K562 (cell line): ENCODE measurements around the gene AHCYL1. TPM values are rescaled to one million over a fixed set of nuclear protein-coding genes. Genes with fewer than 3 reads are reported as not detected.
A peak's percentile ranks its signal among the peaks of the same experiment; 100 is the strongest.

Source experiments
- DMBX1 ChIP-seq: fragments of 250-450 bp; sonication (Bioruptor Pico); IDR thresholded peaks from 2 replicates; pipeline ENCODE4 v1.8.0; 2022; ENCODE audit warnings: inconsistent platforms, mild to moderate bottlenecking, moderate library complexity, borderline replicate concordance
- ELF1 ChIP-seq: fragments of 200-800 bp; sonication (Bioruptor generic); IDR thresholded peaks from 2 replicates; pipeline ENCODE4 v1.6.1; 2016; ENCODE audit warnings: missing genetic modification characterization, missing compliant biosample characterization
- EZH2 ChIP-seq: IDR thresholded peaks from 2 replicates; pipeline ENCODE4 v1.6.1; 2012; ENCODE audit warnings: low read depth, mild to moderate bottlenecking, inconsistent platforms, low read length, borderline replicate concordance
- ILF3 ChIP-seq: fragments of 450-650 bp; IDR thresholded peaks from 2 replicates; pipeline ENCODE4 v1.6.1; 2018; ENCODE audit warnings: antibody characterized with exemption, mild to moderate bottlenecking, moderate library complexity, borderline replicate concordance
- MAZ ChIP-seq, 2 experiments: fragments of 450-650 bp in 1 of 2; sonication (generic) in 1 of 2; formaldehyde crosslinking; IDR thresholded peaks in 1 of 2; conservative IDR thresholded peaks in 1 of 2; 2 replicates each; pipeline versions ENCODE4 v1.4.0 to v1.5.0; 2020; ENCODE audit warnings: mild to moderate bottlenecking in 1 of 2, missing genetic modification reagents in 1 of 2
- MEIS2 ChIP-seq: fragments of 450-650 bp; IDR thresholded peaks from 2 replicates; pipeline ENCODE4 v1.6.1; 2014; ENCODE audit warnings: mild to moderate bottlenecking; ENCODE audit not compliant: partially characterized antibody
- RBBP5 ChIP-seq: fragments of 200-600 bp; sonication (generic); IDR thresholded peaks from 2 replicates; pipeline ENCODE4 v1.6.1; 2012; ENCODE audit warnings: borderline replicate concordance, mild to moderate bottlenecking, low read length, control low read depth, inconsistent platforms; ENCODE audit not compliant: insufficient read depth, poor library complexity, severe bottlenecking
- RBFOX2 ChIP-seq: fragments of 200-400 bp; formaldehyde crosslinking; IDR thresholded peaks from 2 replicates; pipeline ENCODE4 v1.6.1; 2017; ENCODE audit warnings: low read depth, mild to moderate bottlenecking, low read length, moderate library complexity
- TEAD4 ChIP-seq, 2 experiments: sonication (generic) in 1 of 2; formaldehyde crosslinking in 1 of 2; IDR thresholded peaks; 2 replicates each; pipeline versions ENCODE4 v1.6.1 to v1.8.0; 2012 to 2022; ENCODE audit warnings: borderline replicate concordance in 1 of 2, inconsistent platforms in 1 of 2, low read length in 1 of 2, mild to moderate bottlenecking in 1 of 2, missing genetic modification reagents in 1 of 2
- XRCC3 ChIP-seq: fragments of 450-650 bp; IDR thresholded peaks from 2 replicates; pipeline ENCODE4 v1.6.1; 2017; ENCODE audit warnings: mild to moderate bottlenecking, moderate library complexity
- XRCC5 ChIP-seq: fragments of 200-400 bp; formaldehyde crosslinking; IDR thresholded peaks from 2 replicates; pipeline ENCODE4 v1.6.1; 2017; ENCODE audit warnings: low read depth, mild to moderate bottlenecking, low read length
- YY1 ChIP-seq, 3 experiments: IDR thresholded peaks; 2 replicates each; pipeline ENCODE4 v1.6.1; 2011; ENCODE audit warnings: low read length in 2 of 3, mild to moderate bottlenecking in 2 of 3, moderate library complexity in 2 of 3, borderline replicate concordance in 1 of 3, control low read depth in 1 of 3, low read depth in 1 of 3; ENCODE audit not compliant: insufficient read depth in 3 of 3, insufficient replicate concordance in 2 of 3, control insufficient read depth in 1 of 3, insufficient read length in 1 of 3; ENCODE audit errors: extremely low read depth in 1 of 3
- ZBTB8A ChIP-seq: fragments of 450-650 bp; IDR thresholded peaks from 2 replicates; pipeline ENCODE4 v1.6.1; 2018; ENCODE audit warnings: mild to moderate bottlenecking, moderate library complexity; ENCODE audit not compliant: partially characterized antibody
- ZC3H4 ChIP-seq: sonication (generic); formaldehyde crosslinking; IDR thresholded peaks from 2 replicates; pipeline ENCODE4 v1.9.0; 2021; ENCODE audit warnings: missing genetic modification reagents, borderline replicate concordance
- ZNF174 ChIP-seq: fragments of 250-450 bp; sonication (Bioruptor Pico); IDR thresholded peaks from 2 replicates; pipeline ENCODE4 v1.4.0; 2020; ENCODE audit warnings: mild to moderate bottlenecking
- polyA plus RNA-seq, 8 experiments: library from polyadenylated mRNA; depleted of rRNA in 4 of 8; stranded (reverse) in 5 of 8; unstranded in 3 of 8; fragments of >200 nt; fragmentation: Nextera tagmentation in 2 of 8; fragmentation: Illumina TruSeq in 1 of 8; extraction: Ambion mirVana in 2 of 8; extraction: Trizol in 1 of 8; gene quantifications; 2 replicates each; pipeline versions ENCODE4 v1.2.1 to v1.2.3, GENCODE V29; 2011 to 2014; ENCODE audit warnings: inconsistent platforms in 1 of 8, missing spikeins in 1 of 8
- total RNA-seq, 7 experiments: library from RNA; depleted of rRNA in 6 of 7; stranded (reverse); fragments of >200 nt in 6 of 7; fragmentation: Illumina TruSeq in 2 of 7; extraction: Trizol in 2 of 7; gene quantifications; 2 replicates each; pipeline versions ENCODE4 v1.2.1 to v1.2.3, GENCODE V29; 2011 to 2021; ENCODE audit warnings: low replicate concordance in 1 of 7
- TF ChIP-seq, protein P1 (sequence below), 2 experiments: fragments of 450-650 bp; formaldehyde crosslinking in 1 of 2; IDR thresholded peaks; 2 replicates each; pipeline versions ENCODE4 v1.4.0 to v1.6.1; 2014 to 2020; ENCODE audit warnings: mild to moderate bottlenecking in 2 of 2, borderline replicate concordance in 1 of 2, low read depth in 1 of 2
- TF ChIP-seq, protein P2 (sequence below), 2 experiments: fragments of 250-450 bp in 1 of 2; fragments of 450-650 bp in 1 of 2; sonication (Bioruptor Pico) in 1 of 2; IDR thresholded peaks; 2 replicates each; pipeline versions ENCODE4 v1.6.1 to v1.8.0; 2016 to 2021; ENCODE audit warnings: mild to moderate bottlenecking in 2 of 2, moderate library complexity in 2 of 2, missing compliant biosample characterization in 1 of 2, missing genetic modification characterization in 1 of 2

AHCYL1 gene
- total and polyA plus RNA-seq, 9 of the 15 experiments (the other 6 are each of a cell fraction or from before 2014, with no cell fraction given), result 27.3 to 118 (median 44.5) TPM

DNA sequence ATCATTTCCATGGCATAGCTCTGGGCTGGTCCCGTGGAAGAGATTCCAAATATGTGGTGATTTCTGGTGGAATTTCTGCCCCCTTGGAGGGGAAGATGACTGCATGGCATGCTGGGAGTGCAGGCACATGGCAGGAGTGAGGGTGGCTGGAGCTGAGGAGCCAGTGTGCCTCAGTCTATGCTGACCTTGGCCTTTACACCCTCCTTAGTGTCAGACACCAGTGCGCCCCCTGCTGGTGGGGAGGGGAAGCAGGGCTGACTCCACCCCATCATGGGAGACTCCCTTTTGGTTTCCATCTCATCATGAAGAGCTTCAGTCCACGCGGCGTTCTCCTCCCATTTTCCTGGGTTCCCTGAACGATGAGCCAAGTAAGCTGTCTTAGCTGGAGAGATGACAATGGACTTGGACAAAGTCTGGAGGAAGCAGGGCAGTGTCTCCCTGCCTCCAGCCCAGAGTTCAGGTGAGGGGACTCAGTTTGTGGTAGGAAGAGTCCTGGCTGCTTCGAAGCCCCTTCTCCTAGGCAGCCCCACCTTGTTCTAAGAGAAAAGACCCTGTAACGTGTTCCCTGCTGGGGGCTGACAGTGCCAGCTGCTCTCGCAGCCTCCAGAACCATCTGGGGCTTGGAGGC, 75.6 kb downstream of the AHCYL1 start (continued):
- TF ChIP-seq DMBX1 (CRISPR knock-in tag) (no peak), ZC3H4 (CRISPR knock-in tag) (no peak), RBBP5 (no peak), XRCC5 (peak; percentile 84), TEAD4 (IDR thresholded peaks at IDR 0.05; ENCODE audit: low read length) (0 out of 2 replicates have a peak, but pooled peaks have one; percentile 37), TEAD4 (CRISPR knock-in tag; IDR thresholded peaks at IDR 0.05; ENCODE audit: borderline replicate concordance) (no peak), MAZ (CRISPR knock-in tag; conservative IDR thresholded peaks at IDR 0.05 in 1 of 2, IDR thresholded peaks at IDR 0.05 in 1 of 2) (peak; percentile 28 to 52; a peak in 3 of 4 replicates), EZH2 (no peak), ELF1 (tag) (no peak), YY1 (IDR thresholded peaks at IDR 0.05; ENCODE audit: borderline replicate concordance in 1 of 3, control insufficient read depth in 1 of 3, extremely low read depth in 1 of 3, insufficient read depth in 3 of 3, insufficient read length in 1 of 3, insufficient replicate concordance in 2 of 3, low read depth in 1 of 3, low read length in 2 of 3) (peak in 1 of 3 experiments; percentile 69), RBFOX2 (no peak), ILF3 (no peak), ZNF174 (CRISPR knock-in tag) (no peak), XRCC3 (no peak), ZBTB8A (no peak), MEIS2 (no peak)
- TF ChIP-seq, protein P1, sequence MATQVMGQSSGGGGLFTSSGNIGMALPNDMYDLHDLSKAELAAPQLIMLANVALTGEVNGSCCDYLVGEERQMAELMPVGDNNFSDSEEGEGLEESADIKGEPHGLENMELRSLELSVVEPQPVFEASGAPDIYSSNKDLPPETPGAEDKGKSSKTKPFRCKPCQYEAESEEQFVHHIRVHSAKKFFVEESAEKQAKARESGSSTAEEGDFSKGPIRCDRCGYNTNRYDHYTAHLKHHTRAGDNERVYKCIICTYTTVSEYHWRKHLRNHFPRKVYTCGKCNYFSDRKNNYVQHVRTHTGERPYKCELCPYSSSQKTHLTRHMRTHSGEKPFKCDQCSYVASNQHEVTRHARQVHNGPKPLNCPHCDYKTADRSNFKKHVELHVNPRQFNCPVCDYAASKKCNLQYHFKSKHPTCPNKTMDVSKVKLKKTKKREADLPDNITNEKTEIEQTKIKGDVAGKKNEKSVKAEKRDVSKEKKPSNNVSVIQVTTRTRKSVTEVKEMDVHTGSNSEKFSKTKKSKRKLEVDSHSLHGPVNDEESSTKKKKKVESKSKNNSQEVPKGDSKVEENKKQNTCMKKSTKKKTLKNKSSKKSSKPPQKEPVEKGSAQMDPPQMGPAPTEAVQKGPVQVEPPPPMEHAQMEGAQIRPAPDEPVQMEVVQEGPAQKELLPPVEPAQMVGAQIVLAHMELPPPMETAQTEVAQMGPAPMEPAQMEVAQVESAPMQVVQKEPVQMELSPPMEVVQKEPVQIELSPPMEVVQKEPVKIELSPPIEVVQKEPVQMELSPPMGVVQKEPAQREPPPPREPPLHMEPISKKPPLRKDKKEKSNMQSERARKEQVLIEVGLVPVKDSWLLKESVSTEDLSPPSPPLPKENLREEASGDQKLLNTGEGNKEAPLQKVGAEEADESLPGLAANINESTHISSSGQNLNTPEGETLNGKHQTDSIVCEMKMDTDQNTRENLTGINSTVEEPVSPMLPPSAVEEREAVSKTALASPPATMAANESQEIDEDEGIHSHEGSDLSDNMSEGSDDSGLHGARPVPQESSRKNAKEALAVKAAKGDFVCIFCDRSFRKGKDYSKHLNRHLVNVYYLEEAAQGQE (IDR thresholded peaks at IDR 0.05; ENCODE audit: borderline replicate concordance), result peak; percentile 36; the same call in 1 of the 2 replicates
- TF ChIP-seq, protein P1 (CRISPR knock-in tag; IDR thresholded peaks at IDR 0.05; ENCODE audit: low read depth), result no peak
- TF ChIP-seq, protein P2, sequence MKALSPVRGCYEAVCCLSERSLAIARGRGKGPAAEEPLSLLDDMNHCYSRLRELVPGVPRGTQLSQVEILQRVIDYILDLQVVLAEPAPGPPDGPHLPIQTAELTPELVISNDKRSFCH (CRISPR knock-in tag; IDR thresholded peaks at IDR 0.05), result no peak
- TF ChIP-seq, protein P2 (tag; IDR thresholded peaks at IDR 0.05), result peak; percentile 85
